ENCODE results near the gene PET117. TPM values are rescaled to one million over a fixed set of nuclear protein-coding genes. Genes with fewer than 3 reads are reported as not detected.

Gene PET117
- total and polyA plus RNA-seq, 7 donors: 13.2 to 29.4 (median 18.0) TPM

DNA sequence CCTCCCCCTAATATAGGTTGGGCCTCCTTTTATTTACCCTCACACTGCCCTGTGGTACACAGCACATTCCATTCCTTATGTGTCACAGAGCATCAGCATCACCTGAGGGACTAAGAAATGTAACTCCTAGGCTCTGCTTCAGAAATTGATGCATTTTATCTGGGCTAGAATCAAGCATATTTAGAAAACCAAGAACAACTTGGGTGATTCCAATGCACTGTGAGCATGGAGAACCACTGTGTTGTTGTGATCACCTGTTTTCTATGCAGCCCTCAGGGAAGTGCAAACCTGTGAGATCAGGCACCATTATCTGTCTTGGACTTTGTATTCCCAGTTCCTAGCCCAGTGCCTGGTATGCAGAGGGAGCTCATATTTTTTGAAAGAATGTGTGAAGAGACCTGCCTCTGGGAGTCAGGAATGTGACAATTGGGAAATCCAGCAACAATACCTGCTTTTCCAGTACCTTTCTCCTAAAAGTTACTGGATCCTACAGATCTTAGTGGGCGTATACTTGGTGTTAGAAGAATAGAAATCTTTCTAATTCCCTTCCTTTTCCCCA lies 7.0 kb downstream of the PET117 start:
- Histone ChIP-seq H3K4me3 (no peak overlapping the region), H3K9me3 (no peaks in the 10 kb centered on the region), H3K27ac (no peak overlapping the region), H3K4me1 (no peaks in the 10 kb centered on the region), H3K27me3 (ENCODE audit: insufficient read depth in 3 of 3, low read length in 2 of 3) (no peaks in the 10 kb centered on the region), H3K36me3 (ENCODE audit: insufficient read depth in 1 of 2, low read depth in 1 of 2) (peaks cover 0 to 64% of the 10 kb centered on the region in 2 donors)
- no peak for ATAC-seq
- no peak for DNase-seq
- WGBS, 3 donors: 93 to 100% (median 99%) methylated on average over 1 of the region's 1 CpG
- intact Hi-C loops (cut with DNase I): no loop called here
- TF ChIP-seq, protein P1, sequence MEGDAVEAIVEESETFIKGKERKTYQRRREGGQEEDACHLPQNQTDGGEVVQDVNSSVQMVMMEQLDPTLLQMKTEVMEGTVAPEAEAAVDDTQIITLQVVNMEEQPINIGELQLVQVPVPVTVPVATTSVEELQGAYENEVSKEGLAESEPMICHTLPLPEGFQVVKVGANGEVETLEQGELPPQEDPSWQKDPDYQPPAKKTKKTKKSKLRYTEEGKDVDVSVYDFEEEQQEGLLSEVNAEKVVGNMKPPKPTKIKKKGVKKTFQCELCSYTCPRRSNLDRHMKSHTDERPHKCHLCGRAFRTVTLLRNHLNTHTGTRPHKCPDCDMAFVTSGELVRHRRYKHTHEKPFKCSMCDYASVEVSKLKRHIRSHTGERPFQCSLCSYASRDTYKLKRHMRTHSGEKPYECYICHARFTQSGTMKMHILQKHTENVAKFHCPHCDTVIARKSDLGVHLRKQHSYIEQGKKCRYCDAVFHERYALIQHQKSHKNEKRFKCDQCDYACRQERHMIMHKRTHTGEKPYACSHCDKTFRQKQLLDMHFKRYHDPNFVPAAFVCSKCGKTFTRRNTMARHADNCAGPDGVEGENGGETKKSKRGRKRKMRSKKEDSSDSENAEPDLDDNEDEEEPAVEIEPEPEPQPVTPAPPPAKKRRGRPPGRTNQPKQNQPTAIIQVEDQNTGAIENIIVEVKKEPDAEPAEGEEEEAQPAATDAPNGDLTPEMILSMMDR (IDR thresholded peaks at IDR 0.05): no peak

- ATAC-seq (peak in 3 of 4 donors; percentile 62 to 85 (median 82)), DNase-seq (no peak)
- H3K36me3 ChIP-seq (ENCODE audit: insufficient read depth in 1 of 2, low read depth in 1 of 2): peaks cover 3 to 61% of the 10 kb centered on the region in 2 donors
- H3K9me3 ChIP-seq: no peaks in the 10 kb centered on the region
- intact Hi-C loops (cut with DNase I): no loop called here
- TF ChIP-seq, protein P1 (IDR thresholded peaks at IDR 0.05): no peak
- H3K27me3 ChIP-seq (ENCODE audit: insufficient read depth in 3 of 3, low read length in 2 of 3): no peaks in the 10 kb centered on the region
- H3K27ac ChIP-seq: peak overlapping the region; percentile 3
- H3K4me1 ChIP-seq: peaks cover 6% of the 10 kb centered on the region
- WGBS, 3 donors: 75 to 85% (median 77%) methylated on average over 9 of the region's 9 CpGs
- H3K4me3 ChIP-seq: no peak overlapping the region
Measured at GRCh38 chr20:18154342-18154741, 16.7 kb downstream of the PET117 start.

GRCh38 chr20:18156045-18156444 lies 18.4 kb downstream of the PET117 start:
- 84 to 91% (median 89%) methylated on average over 4 of the region's 4 CpGs for WGBS, 3 donors
- H3K36me3 ChIP-seq (ENCODE audit: insufficient read depth in 1 of 2, low read depth in 1 of 2): peaks cover 3 to 64% of the 10 kb centered on the region in 2 donors
- intact Hi-C loops (cut with DNase I): no loop called here
- H3K4me1 ChIP-seq: peaks cover 6% of the 10 kb centered on the region
- H3K27me3 ChIP-seq (ENCODE audit: insufficient read depth in 3 of 3, low read length in 2 of 3): no peaks in the 10 kb centered on the region
- H3K4me3 ChIP-seq: no peak overlapping the region
- no peak overlapping the region for H3K27ac ChIP-seq
- TF ChIP-seq, protein P1 (IDR thresholded peaks at IDR 0.05): no peak
- H3K9me3 ChIP-seq: no peaks in the 10 kb centered on the region
- DNase-seq: no peak
- ATAC-seq: no peak

GRCh38 chr20:18164356-18164755 lies 26.7 kb downstream of the PET117 start:
- WGBS, 3 donors: 90 to 94% (median 90%) methylated on average over 2 of the region's 2 CpGs
- intact Hi-C loops (cut with DNase I): loop anchor here in 1 of 2 donors (10.0 kb wide), 1 partner anchor 110 kb away; no protein-coding TSS in a partner anchor
- H3K4me3 ChIP-seq: no peak overlapping the region

More at GRCh38 chr20:18164356-18164755, 26.7 kb downstream of the PET117 start:
- ATAC-seq: no peak
- no peak for DNase-seq
- Histone ChIP-seq H3K27ac (no peak overlapping the region), H3K27me3 (ENCODE audit: insufficient read depth in 3 of 3, low read length in 2 of 3) (no peaks in the 10 kb centered on the region), H3K36me3 (ENCODE audit: insufficient read depth in 1 of 2, low read depth in 1 of 2) (peaks cover 11 to 63% of the 10 kb centered on the region in 2 donors), H3K9me3 (no peaks in the 10 kb centered on the region), H3K4me1 (no peaks in the 10 kb centered on the region)
- TF ChIP-seq, protein P1 (IDR thresholded peaks at IDR 0.05): no peak

Measured in psoas muscle (tissue), 8 donors.